Measurements from ENCODE around the gene EIF4E. TPM values are rescaled to one million over a fixed set of nuclear protein-coding genes. Genes with fewer than 3 reads are reported as not detected.

Gene EIF4E
- polyA plus RNA-seq, 1 donor from 2014 or later = 189 TPM

DNA sequence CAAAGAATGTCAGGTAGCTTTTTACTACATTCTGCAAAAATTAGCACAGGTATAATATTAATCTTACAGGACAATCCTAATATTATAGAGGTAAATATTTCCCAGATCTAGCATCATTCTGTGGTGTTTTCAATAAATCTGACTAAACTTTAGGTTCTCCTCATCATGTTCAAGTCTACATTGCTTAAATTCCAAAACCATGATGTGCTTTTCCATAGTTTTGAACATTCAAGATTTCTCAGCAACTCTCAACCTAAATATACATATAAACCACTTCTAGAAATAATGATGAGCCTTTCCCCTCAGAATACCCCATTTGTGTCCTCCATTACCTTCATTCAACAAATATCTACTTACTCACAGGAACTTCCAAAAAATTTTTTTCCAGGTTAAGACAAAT is 23.1 kb downstream of the EIF4E start:
- Histone ChIP-seq H4K20me1 (ENCODE audit: insufficient read depth) (no peaks in the 10 kb centered on the region), H3K36me3 (ENCODE audit: insufficient read depth, low read length) (no peaks in the 10 kb centered on the region), H3F3A (ENCODE audit: insufficient read depth, low read length, poor library complexity, severe bottlenecking) (no peaks in the 10 kb centered on the region), H3K4me2 (ENCODE audit: low read length) (no peak overlapping the region), H3K9me2 (ENCODE audit: insufficient read depth, low read length) (no peaks in the 10 kb centered on the region), H3K27ac (ENCODE audit: low read length) (no peak overlapping the region), H3K79me2 (replicated peaks; ENCODE audit: insufficient read depth, low read length) (peaks cover 87% of the 10 kb centered on the region), H2AFZ (ENCODE audit: low read depth, low read length) (no peak overlapping the region), H3K4me3 (ENCODE audit: low read length) (no peak overlapping the region), H3K9me3 (ENCODE audit: low read length) (no peaks in the 10 kb centered on the region), H3K9ac (ENCODE audit: low read length) (no peak overlapping the region), H3K27me3 (ENCODE audit: insufficient read depth, low read depth, low read length) (no peaks in the 10 kb centered on the region)
- TF ChIP-seq POLR2AphosphoS5 (IDR thresholded peaks at IDR 0.05) (no peak), TAF1 (IDR thresholded peaks at IDR 0.05; ENCODE audit: low read depth) (no peak), MXI1 (conservative IDR thresholded peaks at IDR 0.05; ENCODE audit: poor library complexity, severe bottlenecking) (no peak), SMC3 (conservative IDR thresholded peaks at IDR 0.05; ENCODE audit: poor library complexity) (no peak), EP300 (conservative IDR thresholded peaks at IDR 0.05; ENCODE audit: poor library complexity, severe bottlenecking) (no peak), RAD21 (conservative IDR thresholded peaks at IDR 0.05) (no peak), EZH2 (IDR thresholded peaks at IDR 0.05; ENCODE audit: borderline replicate concordance, insufficient read depth, low read length, poor library complexity, severe bottlenecking) (no peak)
- TF ChIP-seq, protein P1, sequence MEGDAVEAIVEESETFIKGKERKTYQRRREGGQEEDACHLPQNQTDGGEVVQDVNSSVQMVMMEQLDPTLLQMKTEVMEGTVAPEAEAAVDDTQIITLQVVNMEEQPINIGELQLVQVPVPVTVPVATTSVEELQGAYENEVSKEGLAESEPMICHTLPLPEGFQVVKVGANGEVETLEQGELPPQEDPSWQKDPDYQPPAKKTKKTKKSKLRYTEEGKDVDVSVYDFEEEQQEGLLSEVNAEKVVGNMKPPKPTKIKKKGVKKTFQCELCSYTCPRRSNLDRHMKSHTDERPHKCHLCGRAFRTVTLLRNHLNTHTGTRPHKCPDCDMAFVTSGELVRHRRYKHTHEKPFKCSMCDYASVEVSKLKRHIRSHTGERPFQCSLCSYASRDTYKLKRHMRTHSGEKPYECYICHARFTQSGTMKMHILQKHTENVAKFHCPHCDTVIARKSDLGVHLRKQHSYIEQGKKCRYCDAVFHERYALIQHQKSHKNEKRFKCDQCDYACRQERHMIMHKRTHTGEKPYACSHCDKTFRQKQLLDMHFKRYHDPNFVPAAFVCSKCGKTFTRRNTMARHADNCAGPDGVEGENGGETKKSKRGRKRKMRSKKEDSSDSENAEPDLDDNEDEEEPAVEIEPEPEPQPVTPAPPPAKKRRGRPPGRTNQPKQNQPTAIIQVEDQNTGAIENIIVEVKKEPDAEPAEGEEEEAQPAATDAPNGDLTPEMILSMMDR (IDR thresholded peaks at IDR 0.05; ENCODE audit: poor library complexity, severe bottlenecking) = no peak
- TF ChIP-seq, protein P2, sequence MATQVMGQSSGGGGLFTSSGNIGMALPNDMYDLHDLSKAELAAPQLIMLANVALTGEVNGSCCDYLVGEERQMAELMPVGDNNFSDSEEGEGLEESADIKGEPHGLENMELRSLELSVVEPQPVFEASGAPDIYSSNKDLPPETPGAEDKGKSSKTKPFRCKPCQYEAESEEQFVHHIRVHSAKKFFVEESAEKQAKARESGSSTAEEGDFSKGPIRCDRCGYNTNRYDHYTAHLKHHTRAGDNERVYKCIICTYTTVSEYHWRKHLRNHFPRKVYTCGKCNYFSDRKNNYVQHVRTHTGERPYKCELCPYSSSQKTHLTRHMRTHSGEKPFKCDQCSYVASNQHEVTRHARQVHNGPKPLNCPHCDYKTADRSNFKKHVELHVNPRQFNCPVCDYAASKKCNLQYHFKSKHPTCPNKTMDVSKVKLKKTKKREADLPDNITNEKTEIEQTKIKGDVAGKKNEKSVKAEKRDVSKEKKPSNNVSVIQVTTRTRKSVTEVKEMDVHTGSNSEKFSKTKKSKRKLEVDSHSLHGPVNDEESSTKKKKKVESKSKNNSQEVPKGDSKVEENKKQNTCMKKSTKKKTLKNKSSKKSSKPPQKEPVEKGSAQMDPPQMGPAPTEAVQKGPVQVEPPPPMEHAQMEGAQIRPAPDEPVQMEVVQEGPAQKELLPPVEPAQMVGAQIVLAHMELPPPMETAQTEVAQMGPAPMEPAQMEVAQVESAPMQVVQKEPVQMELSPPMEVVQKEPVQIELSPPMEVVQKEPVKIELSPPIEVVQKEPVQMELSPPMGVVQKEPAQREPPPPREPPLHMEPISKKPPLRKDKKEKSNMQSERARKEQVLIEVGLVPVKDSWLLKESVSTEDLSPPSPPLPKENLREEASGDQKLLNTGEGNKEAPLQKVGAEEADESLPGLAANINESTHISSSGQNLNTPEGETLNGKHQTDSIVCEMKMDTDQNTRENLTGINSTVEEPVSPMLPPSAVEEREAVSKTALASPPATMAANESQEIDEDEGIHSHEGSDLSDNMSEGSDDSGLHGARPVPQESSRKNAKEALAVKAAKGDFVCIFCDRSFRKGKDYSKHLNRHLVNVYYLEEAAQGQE (IDR thresholded peaks at IDR 0.05; ENCODE audit: borderline replicate concordance) = no peak

DNA sequence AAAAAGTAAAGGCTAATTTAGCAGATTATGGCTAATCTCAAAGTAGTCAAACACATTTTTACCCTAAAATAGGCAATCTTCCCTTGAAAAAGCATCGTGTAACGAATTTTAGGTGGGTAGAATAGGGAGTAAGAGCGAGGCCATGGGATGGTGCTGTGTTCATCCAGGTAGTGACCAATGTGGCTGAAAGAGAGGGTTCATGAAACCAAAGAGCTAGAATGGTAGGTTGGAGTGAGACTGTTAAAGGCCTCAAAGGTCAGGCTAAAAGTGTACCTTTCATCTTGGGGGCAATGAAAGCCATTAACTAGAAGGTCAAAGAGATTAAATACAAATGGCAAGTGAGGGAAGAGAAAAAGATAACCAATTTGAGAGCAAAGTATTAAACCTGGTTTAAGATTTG is 23.6 kb downstream of the EIF4E start:
- H3K27me3 ChIP-seq (ENCODE audit: insufficient read depth, low read depth, low read length) = no peaks in the 10 kb centered on the region
- no peaks in the 10 kb centered on the region for H3K9me3 ChIP-seq (ENCODE audit: low read length)
- TF ChIP-seq, protein P1 (IDR thresholded peaks at IDR 0.05; ENCODE audit: poor library complexity, severe bottlenecking) = no peak
- H3K9me2 ChIP-seq (ENCODE audit: insufficient read depth, low read length) = no peaks in the 10 kb centered on the region
- H4K20me1 ChIP-seq (ENCODE audit: insufficient read depth) = no peaks in the 10 kb centered on the region
- H3K9ac ChIP-seq (ENCODE audit: low read length) = no peak overlapping the region
- no peak overlapping the region for H3K4me3 ChIP-seq (ENCODE audit: low read length)
- no peak overlapping the region for H2AFZ ChIP-seq (ENCODE audit: low read depth, low read length)
- H3F3A ChIP-seq (ENCODE audit: insufficient read depth, low read length, poor library complexity, severe bottlenecking) = no peaks in the 10 kb centered on the region
- no peak overlapping the region for H3K4me2 ChIP-seq (ENCODE audit: low read length)
- peaks cover 82% of the 10 kb centered on the region for H3K79me2 ChIP-seq (replicated peaks; ENCODE audit: insufficient read depth, low read length)
- no peaks in the 10 kb centered on the region for H3K36me3 ChIP-seq (ENCODE audit: insufficient read depth, low read length)
- H3K27ac ChIP-seq (ENCODE audit: low read length) = no peak overlapping the region
